Measurements from ENCODE around the gene TNS4.

DNA sequence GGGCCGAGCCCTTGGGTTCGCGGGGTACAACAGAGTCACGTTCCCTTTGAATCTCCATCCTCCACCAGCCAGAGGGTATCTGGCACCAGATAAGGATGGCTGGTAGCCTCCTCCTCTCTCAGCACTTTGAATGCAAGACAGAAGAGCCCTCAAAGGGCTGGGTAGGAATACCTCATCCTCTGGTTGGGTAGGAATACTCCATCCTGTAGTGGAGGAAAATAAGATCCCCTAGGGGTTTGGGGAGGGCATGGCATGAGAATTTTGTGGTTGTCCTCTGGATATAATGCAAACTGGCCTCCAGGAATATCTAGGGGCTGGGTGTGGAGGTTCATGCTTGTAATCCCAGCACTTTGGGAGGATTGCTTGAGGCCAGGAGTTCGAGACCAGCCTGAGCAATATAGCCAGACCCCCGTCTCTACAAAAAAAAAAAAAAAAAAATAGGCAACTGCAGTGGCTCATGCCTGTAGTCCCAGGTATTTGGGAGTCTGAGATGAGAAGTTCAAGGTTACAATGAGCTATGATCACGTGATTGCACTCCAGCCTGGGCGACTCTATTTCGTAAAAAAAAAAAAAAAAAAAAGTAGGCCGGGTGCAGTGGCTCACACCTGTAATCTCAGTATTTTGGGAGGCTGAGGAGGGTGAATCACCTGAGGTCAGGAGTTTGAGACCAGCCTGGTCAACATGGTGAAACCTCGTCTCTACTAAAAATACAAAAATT is 55.5 kb downstream of the TNS4 start:
- TF ChIP-seq, protein P1, sequence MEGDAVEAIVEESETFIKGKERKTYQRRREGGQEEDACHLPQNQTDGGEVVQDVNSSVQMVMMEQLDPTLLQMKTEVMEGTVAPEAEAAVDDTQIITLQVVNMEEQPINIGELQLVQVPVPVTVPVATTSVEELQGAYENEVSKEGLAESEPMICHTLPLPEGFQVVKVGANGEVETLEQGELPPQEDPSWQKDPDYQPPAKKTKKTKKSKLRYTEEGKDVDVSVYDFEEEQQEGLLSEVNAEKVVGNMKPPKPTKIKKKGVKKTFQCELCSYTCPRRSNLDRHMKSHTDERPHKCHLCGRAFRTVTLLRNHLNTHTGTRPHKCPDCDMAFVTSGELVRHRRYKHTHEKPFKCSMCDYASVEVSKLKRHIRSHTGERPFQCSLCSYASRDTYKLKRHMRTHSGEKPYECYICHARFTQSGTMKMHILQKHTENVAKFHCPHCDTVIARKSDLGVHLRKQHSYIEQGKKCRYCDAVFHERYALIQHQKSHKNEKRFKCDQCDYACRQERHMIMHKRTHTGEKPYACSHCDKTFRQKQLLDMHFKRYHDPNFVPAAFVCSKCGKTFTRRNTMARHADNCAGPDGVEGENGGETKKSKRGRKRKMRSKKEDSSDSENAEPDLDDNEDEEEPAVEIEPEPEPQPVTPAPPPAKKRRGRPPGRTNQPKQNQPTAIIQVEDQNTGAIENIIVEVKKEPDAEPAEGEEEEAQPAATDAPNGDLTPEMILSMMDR (IDR thresholded peaks at IDR 0.05): no peak
- TF ChIP-seq EP300 (IDR thresholded peaks at IDR 0.05) (no peak), POLR2AphosphoS5 (IDR thresholded peaks at IDR 0.05) (no peak)

Measured in suprapubic skin (tissue), 4 donors.